K562 (cell line): Measurements from ENCODE around the gene WWOX. TPM values are rescaled to one million over a fixed set of nuclear protein-coding genes. Genes with fewer than 3 reads are reported as not detected.
A peak's percentile ranks its signal among the peaks of the same experiment; 100 is the strongest.

ENCODE experiments used
- C11orf30 ChIP-seq: fragments of 450-650 bp; IDR thresholded peaks from 2 replicates; pipeline ENCODE4 v1.6.1; 2016; ENCODE audit warnings: low read depth, mild to moderate bottlenecking
- EWSR1 ChIP-seq: fragments of 450-650 bp; IDR thresholded peaks from 2 replicates; pipeline ENCODE4 v1.6.1; 2018; ENCODE audit warnings: borderline replicate concordance, mild to moderate bottlenecking, low read depth, moderate library complexity; ENCODE audit not compliant: partially characterized antibody
- FOSL1 ChIP-seq: fragments of 200-800 bp; sonication (Bioruptor generic); conservative IDR thresholded peaks from 2 replicates; pipeline ENCODE4 v1.6.1; 2016; ENCODE audit warnings: missing genetic modification characterization, missing compliant biosample characterization
- GABPB1 ChIP-seq: sonication (generic); formaldehyde crosslinking; IDR thresholded peaks from 2 replicates; pipeline ENCODE4 v1.8.0; 2022; ENCODE audit warnings: mild to moderate bottlenecking, missing genetic modification reagents
- GATAD2A ChIP-seq: fragments of 450-650 bp; IDR thresholded peaks from 2 replicates; pipeline ENCODE4 v1.6.1; 2017
- GTF2E2 ChIP-seq: fragments of 200-800 bp; sonication (Bioruptor generic); IDR thresholded peaks from 2 replicates; pipeline ENCODE4 v1.6.1; 2016; ENCODE audit warnings: missing genetic modification characterization, missing compliant biosample characterization
- JUNB ChIP-seq: fragments of 450-650 bp; formaldehyde crosslinking; conservative IDR thresholded peaks from 2 replicates; pipeline ENCODE4 v1.4.0; 2020; ENCODE audit warnings: mild to moderate bottlenecking
- KHSRP ChIP-seq: fragments of 450-650 bp; IDR thresholded peaks from 2 replicates; pipeline ENCODE4 v1.6.1; 2017
- NR4A1 ChIP-seq, 2 experiments: fragments of 250-450 bp in 1 of 2; fragments of 450-650 bp in 1 of 2; sonication (Bioruptor Pico) in 1 of 2; IDR thresholded peaks; 2 replicates each; pipeline versions ENCODE4 v1.4.0 to v1.6.1; 2016 to 2020; ENCODE audit warnings: mild to moderate bottlenecking in 2 of 2, missing compliant biosample characterization in 1 of 2, missing genetic modification characterization in 1 of 2, moderate library complexity in 1 of 2
- PTRF ChIP-seq: fragments of 450-650 bp; IDR thresholded peaks from 2 replicates; pipeline ENCODE4 v1.6.1; 2016; ENCODE audit warnings: mild to moderate bottlenecking, missing genetic modification characterization, missing compliant biosample characterization
- SIN3A ChIP-seq, 2 experiments: fragments of 150-350 bp in 1 of 2; IDR thresholded peaks; 2 replicates each; pipeline ENCODE4 v1.6.1; 2011 to 2016; ENCODE audit warnings: borderline replicate concordance in 2 of 2, low read depth in 2 of 2, low read length in 2 of 2, mild to moderate bottlenecking in 2 of 2, moderate library complexity in 2 of 2; ENCODE audit not compliant: control insufficient read depth in 1 of 2
- TAF1 ChIP-seq: IDR thresholded peaks from 2 replicates; pipeline ENCODE4 v1.6.1; 2011; ENCODE audit warnings: mild to moderate bottlenecking, low read length, moderate library complexity; ENCODE audit not compliant: insufficient read depth, control insufficient read depth, severe bottlenecking; ENCODE audit errors: extremely low read depth
- ZNF12 ChIP-seq: sonication (generic); formaldehyde crosslinking; IDR thresholded peaks from 2 replicates; pipeline ENCODE4 v1.4.0; 2020; ENCODE audit warnings: mild to moderate bottlenecking, missing genetic modification reagents
- ZNF239 ChIP-seq: fragments of 250-450 bp; sonication (Bioruptor Pico); IDR thresholded peaks from 2 replicates; pipeline ENCODE4 v1.4.0; 2020; ENCODE audit warnings: mild to moderate bottlenecking
- ZNF24 ChIP-seq: fragments of 450-650 bp; IDR thresholded peaks from 2 replicates; pipeline ENCODE4 v1.6.1; 2016
- ZNF431 ChIP-seq: sonication (generic); formaldehyde crosslinking; IDR thresholded peaks from 2 replicates; pipeline ENCODE4 v1.8.0; 2022; ENCODE audit warnings: mild to moderate bottlenecking, missing genetic modification reagents
- polyA plus RNA-seq, 8 experiments: library from polyadenylated mRNA; depleted of rRNA in 4 of 8; stranded (reverse) in 5 of 8; unstranded in 3 of 8; fragments of >200 nt; fragmentation: Nextera tagmentation in 2 of 8; fragmentation: Illumina TruSeq in 1 of 8; extraction: Ambion mirVana in 2 of 8; extraction: Trizol in 1 of 8; gene quantifications; 2 replicates each; pipeline versions ENCODE4 v1.2.1 to v1.2.3, GENCODE V29; 2011 to 2014; ENCODE audit warnings: inconsistent platforms in 1 of 8, missing spikeins in 1 of 8
- total RNA-seq, 7 experiments: library from RNA; depleted of rRNA in 6 of 7; stranded (reverse); fragments of >200 nt in 6 of 7; fragmentation: Illumina TruSeq in 2 of 7; extraction: Trizol in 2 of 7; gene quantifications; 2 replicates each; pipeline versions ENCODE4 v1.2.1 to v1.2.3, GENCODE V29; 2011 to 2021; ENCODE audit warnings: low replicate concordance in 1 of 7
- TF ChIP-seq, protein P1 (sequence below): fragments of 450-650 bp; formaldehyde crosslinking; IDR thresholded peaks from 2 replicates; pipeline ENCODE4 v1.4.0; 2022; ENCODE audit warnings: mild to moderate bottlenecking, moderate library complexity
- TF ChIP-seq, protein P2 (sequence below): fragments of 450-650 bp; formaldehyde crosslinking; IDR thresholded peaks from 2 replicates; pipeline ENCODE4 v1.4.0; 2020; ENCODE audit warnings: mild to moderate bottlenecking, moderate library complexity
- TF ChIP-seq, protein P3 (sequence below): fragments of 200-800 bp; sonication (Bioruptor generic); IDR thresholded peaks from 2 replicates; pipeline ENCODE4 v1.6.1; 2016; ENCODE audit warnings: missing genetic modification characterization, missing compliant biosample characterization
- TF ChIP-seq, protein P4 (sequence below): IDR thresholded peaks from 3 replicates; pipeline ENCODE4 v1.6.1; 2011; ENCODE audit warnings: borderline replicate concordance, mild to moderate bottlenecking; ENCODE audit not compliant: insufficient read length, insufficient read depth

The WWOX gene
- total and polyA plus RNA-seq, 9 of the 15 experiments (the other 6 are each of a cell fraction or from before 2014, with no cell fraction given): 1.6 to 22.7 (median 8.1) TPM

DNA sequence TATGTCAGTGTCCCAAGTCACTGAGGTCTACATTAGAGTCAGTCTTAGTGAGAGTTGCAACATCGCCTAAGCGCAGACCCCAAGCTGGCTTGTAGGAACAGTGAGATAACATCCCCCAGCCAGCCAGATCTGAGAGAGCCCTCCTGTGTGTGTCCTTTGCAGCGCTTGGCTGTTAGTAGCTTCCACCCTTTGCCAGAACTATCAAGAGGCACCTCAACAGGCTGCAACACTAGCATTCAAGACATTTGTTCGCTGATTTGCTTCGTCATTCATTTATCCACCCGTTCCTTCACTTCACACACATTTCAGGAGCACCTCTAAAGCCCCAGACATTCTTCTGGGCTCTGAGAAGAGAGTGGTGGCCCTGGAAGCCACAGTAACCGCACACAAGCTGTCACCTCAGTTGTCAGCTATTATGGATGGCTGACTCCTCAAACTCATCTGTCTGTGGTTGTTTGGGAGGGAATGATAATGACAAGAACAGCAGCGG, 289.6 kb downstream of the WWOX start (continued):
- TF ChIP-seq, protein P1, sequence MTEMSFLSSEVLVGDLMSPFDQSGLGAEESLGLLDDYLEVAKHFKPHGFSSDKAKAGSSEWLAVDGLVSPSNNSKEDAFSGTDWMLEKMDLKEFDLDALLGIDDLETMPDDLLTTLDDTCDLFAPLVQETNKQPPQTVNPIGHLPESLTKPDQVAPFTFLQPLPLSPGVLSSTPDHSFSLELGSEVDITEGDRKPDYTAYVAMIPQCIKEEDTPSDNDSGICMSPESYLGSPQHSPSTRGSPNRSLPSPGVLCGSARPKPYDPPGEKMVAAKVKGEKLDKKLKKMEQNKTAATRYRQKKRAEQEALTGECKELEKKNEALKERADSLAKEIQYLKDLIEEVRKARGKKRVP (CRISPR knock-in tag): no peak
- TF ChIP-seq PTRF (tag) (no peak), ZNF431 (no peak), ZNF24 (no peak), ZNF12 (CRISPR knock-in tag) (no peak), ZNF239 (no peak), GABPB1 (CRISPR knock-in tag) (no peak), SIN3A (IDR thresholded peaks at IDR 0.05; ENCODE audit: borderline replicate concordance in 2 of 2, control insufficient read depth in 1 of 2, low read depth in 2 of 2, low read length in 2 of 2) (no peak), NR4A1 (CRISPR knock-in tag; IDR thresholded peaks at IDR 0.05) (no peak), NR4A1 (tag; IDR thresholded peaks at IDR 0.05) (no peak), JUNB (CRISPR knock-in tag) (no peak), FOSL1 (tag) (0 out of 2 replicates have a peak, but pooled peaks have one; percentile 20), C11orf30 (peak; percentile 13; the same call in 1 of the 2 replicates), EWSR1 (no peak), GTF2E2 (tag) (no peak), KHSRP (no peak), GATAD2A (no peak), TAF1 (no peak)
- TF ChIP-seq, protein P2, sequence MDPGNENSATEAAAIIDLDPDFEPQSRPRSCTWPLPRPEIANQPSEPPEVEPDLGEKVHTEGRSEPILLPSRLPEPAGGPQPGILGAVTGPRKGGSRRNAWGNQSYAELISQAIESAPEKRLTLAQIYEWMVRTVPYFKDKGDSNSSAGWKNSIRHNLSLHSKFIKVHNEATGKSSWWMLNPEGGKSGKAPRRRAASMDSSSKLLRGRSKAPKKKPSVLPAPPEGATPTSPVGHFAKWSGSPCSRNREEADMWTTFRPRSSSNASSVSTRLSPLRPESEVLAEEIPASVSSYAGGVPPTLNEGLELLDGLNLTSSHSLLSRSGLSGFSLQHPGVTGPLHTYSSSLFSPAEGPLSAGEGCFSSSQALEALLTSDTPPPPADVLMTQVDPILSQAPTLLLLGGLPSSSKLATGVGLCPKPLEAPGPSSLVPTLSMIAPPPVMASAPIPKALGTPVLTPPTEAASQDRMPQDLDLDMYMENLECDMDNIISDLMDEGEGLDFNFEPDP (CRISPR knock-in tag): no peak
- TF ChIP-seq, protein P3, sequence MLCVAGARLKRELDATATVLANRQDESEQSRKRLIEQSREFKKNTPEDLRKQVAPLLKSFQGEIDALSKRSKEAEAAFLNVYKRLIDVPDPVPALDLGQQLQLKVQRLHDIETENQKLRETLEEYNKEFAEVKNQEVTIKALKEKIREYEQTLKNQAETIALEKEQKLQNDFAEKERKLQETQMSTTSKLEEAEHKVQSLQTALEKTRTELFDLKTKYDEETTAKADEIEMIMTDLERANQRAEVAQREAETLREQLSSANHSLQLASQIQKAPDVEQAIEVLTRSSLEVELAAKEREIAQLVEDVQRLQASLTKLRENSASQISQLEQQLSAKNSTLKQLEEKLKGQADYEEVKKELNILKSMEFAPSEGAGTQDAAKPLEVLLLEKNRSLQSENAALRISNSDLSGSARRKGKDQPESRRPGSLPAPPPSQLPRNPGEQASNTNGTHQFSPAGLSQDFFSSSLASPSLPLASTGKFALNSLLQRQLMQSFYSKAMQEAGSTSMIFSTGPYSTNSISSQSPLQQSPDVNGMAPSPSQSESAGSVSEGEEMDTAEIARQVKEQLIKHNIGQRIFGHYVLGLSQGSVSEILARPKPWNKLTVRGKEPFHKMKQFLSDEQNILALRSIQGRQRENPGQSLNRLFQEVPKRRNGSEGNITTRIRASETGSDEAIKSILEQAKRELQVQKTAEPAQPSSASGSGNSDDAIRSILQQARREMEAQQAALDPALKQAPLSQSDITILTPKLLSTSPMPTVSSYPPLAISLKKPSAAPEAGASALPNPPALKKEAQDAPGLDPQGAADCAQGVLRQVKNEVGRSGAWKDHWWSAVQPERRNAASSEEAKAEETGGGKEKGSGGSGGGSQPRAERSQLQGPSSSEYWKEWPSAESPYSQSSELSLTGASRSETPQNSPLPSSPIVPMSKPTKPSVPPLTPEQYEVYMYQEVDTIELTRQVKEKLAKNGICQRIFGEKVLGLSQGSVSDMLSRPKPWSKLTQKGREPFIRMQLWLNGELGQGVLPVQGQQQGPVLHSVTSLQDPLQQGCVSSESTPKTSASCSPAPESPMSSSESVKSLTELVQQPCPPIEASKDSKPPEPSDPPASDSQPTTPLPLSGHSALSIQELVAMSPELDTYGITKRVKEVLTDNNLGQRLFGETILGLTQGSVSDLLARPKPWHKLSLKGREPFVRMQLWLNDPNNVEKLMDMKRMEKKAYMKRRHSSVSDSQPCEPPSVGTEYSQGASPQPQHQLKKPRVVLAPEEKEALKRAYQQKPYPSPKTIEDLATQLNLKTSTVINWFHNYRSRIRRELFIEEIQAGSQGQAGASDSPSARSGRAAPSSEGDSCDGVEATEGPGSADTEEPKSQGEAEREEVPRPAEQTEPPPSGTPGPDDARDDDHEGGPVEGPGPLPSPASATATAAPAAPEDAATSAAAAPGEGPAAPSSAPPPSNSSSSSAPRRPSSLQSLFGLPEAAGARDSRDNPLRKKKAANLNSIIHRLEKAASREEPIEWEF: no peak
- TF ChIP-seq, protein P4, sequence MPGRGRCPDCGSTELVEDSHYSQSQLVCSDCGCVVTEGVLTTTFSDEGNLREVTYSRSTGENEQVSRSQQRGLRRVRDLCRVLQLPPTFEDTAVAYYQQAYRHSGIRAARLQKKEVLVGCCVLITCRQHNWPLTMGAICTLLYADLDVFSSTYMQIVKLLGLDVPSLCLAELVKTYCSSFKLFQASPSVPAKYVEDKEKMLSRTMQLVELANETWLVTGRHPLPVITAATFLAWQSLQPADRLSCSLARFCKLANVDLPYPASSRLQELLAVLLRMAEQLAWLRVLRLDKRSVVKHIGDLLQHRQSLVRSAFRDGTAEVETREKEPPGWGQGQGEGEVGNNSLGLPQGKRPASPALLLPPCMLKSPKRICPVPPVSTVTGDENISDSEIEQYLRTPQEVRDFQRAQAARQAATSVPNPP: no peak
